Pancreas (tissue), 10 donors: ENCODE measurements around the gene NECTIN2. TPM values are rescaled to one million over a fixed set of nuclear protein-coding genes. Genes with fewer than 3 reads are reported as not detected.

Source experiments
- ATAC-seq, 4 donors: fragments of 200-7000 bp; cut with Tn5 transposase; one replicate each; pipeline versions ENCODE4 v1.8.0 to v1.9.1; 2020; ENCODE audit warnings: mild to moderate bottlenecking in 4 of 4, moderate library complexity in 4 of 4
- DNase-seq, 6 donors: peaks; one replicate each; pipeline ENCODE4 v3.0.0-alpha.2; 2020
- FAIRE-seq: peaks from 2 replicates; lab custom pipeline; 2012; peaks lifted over from hg19 to GRCh38; lab: Jason Lieb, UNC
- H3K27ac ChIP-seq, 4 donors: fragments of 200-600 bp; sonication (generic); 1 replicate in 3 of 4; 2 replicates in 1 of 4; pipeline versions ENCODE4 v1.5.0 to v1.8.0; 2020
- H3K27me3 ChIP-seq, 4 donors: fragments of 200-600 bp; one replicate each; pipeline ENCODE4 v1.8.0; 2021
- H3K36me3 ChIP-seq, 3 donors: fragments of 200-600 bp; sonication (generic) in 1 of 3; one replicate each; pipeline versions ENCODE4 v1.5.0 to v1.8.0; 2020 to 2021
- H3K4me1 ChIP-seq, 3 donors: fragments of 200-600 bp; one replicate each; pipeline ENCODE4 v1.8.0; 2021
- H3K4me3 ChIP-seq, 4 donors: fragments of 200-600 bp; sonication (generic) in 2 of 4; one replicate each; pipeline versions ENCODE4 v1.5.0 to v1.8.0; 2020 to 2021
- H3K9me3 ChIP-seq, 4 donors: fragments of 200-600 bp; one replicate each; pipeline ENCODE4 v1.8.0; 2021
- CTCF ChIP-seq, 4 donors: fragments of 200-600 bp; sonication (generic) in 3 of 4; IDR thresholded peaks; one replicate each; pipeline versions ENCODE4 v1.5.0 to v1.8.0; 2021; ENCODE audit warnings: antibody characterized with exemption in 4 of 4
- WGBS, 2 donors: extraction: QIAGEN DNeasy Blood & Tissue Kit; methylation state at CpG; one replicate each; pipeline ENCODE4 v1.1.7; 2013; 5-methylcytosine and 5-hydroxymethylcytosine counted together
- intact Hi-C, 3 donors: fragments of 100-400 bp; cut with DNase I; formaldehyde crosslinking; loops; one replicate each; pipeline versions ENCODE4 v1.11.1 to v1.14.2; 2022
- polyA plus RNA-seq, 2 donors: library from polyadenylated mRNA; stranded (reverse); fragments of 200-250 nt; gene quantifications; one replicate each; pipeline ENCODE4 v1.2.3, GENCODE V29; 2013
- total RNA-seq, 6 donors: library from RNA; stranded (reverse); fragmentation: NEBNext Ultra II Directional in 4 of 6; extraction: Animal tissue kit (Norgen Biotek cat#: 25700) in 4 of 6; gene quantifications; one replicate each; pipeline versions ENCODE4 v1.2.1 to v1.2.4, GENCODE V29; 2021 to 2023
- donor health status: healthy with polysubstance abuse.
- donor health status: DM: no; HTN: no; CAD: no; lungs with moderate emphysema.
- donor health status: DM: no; HTN: no; CAD: no.
- donor health status: control.
- donor health status: control.
- donor health status: Bipolar disorder and iron deficiency.
- donor health status: DM: yes; HTN: yes; CAD: no.
- donor health status: DM: no; HTN: no; CAD: no.
- donor health status: DM: no; HTN: no; CAD: no.
- donor health status: DM: yes; HTN: yes; CAD: no.

The NECTIN2 gene
- total and polyA plus RNA-seq, 8 donors, result 26.7 to 101 (median 52.7) TPM

GRCh38 chr19:44866664-44867063, 20.6 kb downstream of the NECTIN2 start:
- peaks cover 0 to 8% (median 0%) of the 10 kb centered on the region in 3 donors for H3K36me3 ChIP-seq
- intact Hi-C loops, result no loop called here

GRCh38 chr19:44867578-44867977, 21.5 kb downstream of the NECTIN2 start:
- no peak for ATAC-seq

More at GRCh38 chr19:44866664-44867063, 20.6 kb downstream of the NECTIN2 start:
- DNase-seq (no peak), FAIRE-seq (no peak), ATAC-seq (no peak)
- Histone ChIP-seq H3K4me1 (peaks cover 0 to 3% (median 0%) of the 10 kb centered on the region in 3 donors), H3K27ac (no peak overlapping the region), H3K9me3 (no peaks in the 10 kb centered on the region), H3K27me3 (no peaks in the 10 kb centered on the region), H3K4me3 (no peak overlapping the region)
- no peak for TF ChIP-seq CTCF (IDR thresholded peaks at IDR 0.05)
- WGBS, 2 donors, result 90 to 95% methylated on average over 4 of the region's 4 CpGs

GRCh38 chr19:44869733-44870470, 23.8 kb downstream of the NECTIN2 start:
- intact Hi-C loops, result no loop called here
- H3K36me3 ChIP-seq, result peaks cover 0 to 20% (median 6%) of the 10 kb centered on the region in 3 donors
- no peak overlapping the region for H3K4me3 ChIP-seq
- peaks cover 0 to 3% (median 0%) of the 10 kb centered on the region in 3 donors for H3K4me1 ChIP-seq
- H3K27me3 ChIP-seq, result no peaks in the 10 kb centered on the region
- H3K27ac ChIP-seq, result peak overlapping the region in 1 of 4 donors; percentile 48
- FAIRE-seq (no peak), ATAC-seq (peak in 3 of 4 donors; percentile 20 to 57 (median 40)), DNase-seq (peak in 2 of 6 donors; percentile 27 to 59)
- TF ChIP-seq CTCF (IDR thresholded peaks at IDR 0.05), result no peak
- no peaks in the 10 kb centered on the region for H3K9me3 ChIP-seq
- 74 to 79% methylated on average over 13 of the region's 13 CpGs for WGBS, 2 donors

More at GRCh38 chr19:44867578-44867977, 21.5 kb downstream of the NECTIN2 start:
- Histone ChIP-seq H3K27me3 (no peaks in the 10 kb centered on the region), H3K27ac (no peak overlapping the region), H3K9me3 (no peaks in the 10 kb centered on the region), H3K4me1 (peaks cover 0 to 3% (median 0%) of the 10 kb centered on the region in 3 donors), H3K36me3 (peaks cover 0 to 15% (median 3%) of the 10 kb centered on the region in 3 donors), H3K4me3 (no peak overlapping the region)
- intact Hi-C loops, result no loop called here
- WGBS, 2 donors, result 87 to 90% methylated on average over 12 of the region's 12 CpGs
- DNase-seq (peak in 1 of 6 donors; percentile 54), FAIRE-seq (no peak)
- no peak for TF ChIP-seq CTCF (IDR thresholded peaks at IDR 0.05)

- DNase-seq (peak in 1 of 6 donors; percentile 49), FAIRE-seq (no peak), ATAC-seq (no peak)
- H3K9me3 ChIP-seq, result no peaks in the 10 kb centered on the region
- WGBS, 2 donors, result 91% methylated on average over 14 of the region's 14 CpGs
- intact Hi-C loops, result no loop called here
- no peak overlapping the region for H3K27ac ChIP-seq
- H3K27me3 ChIP-seq, result no peaks in the 10 kb centered on the region
- no peak for TF ChIP-seq CTCF (IDR thresholded peaks at IDR 0.05)
- H3K4me1 ChIP-seq, result peaks cover 0 to 3% (median 0%) of the 10 kb centered on the region in 3 donors
- H3K36me3 ChIP-seq, result peaks cover 0 to 29% (median 6%) of the 10 kb centered on the region in 3 donors
- H3K4me3 ChIP-seq, result no peak overlapping the region
These were observed 25.7 kb downstream of the NECTIN2 start for GRCh38 chr19:44871809-44872208.

GRCh38 chr19:44872661-44873060, 26.6 kb downstream of the NECTIN2 start:
- 78 to 86% methylated on average over 4 of the region's 4 CpGs for WGBS, 2 donors

More at GRCh38 chr19:44872661-44873060, 26.6 kb downstream of the NECTIN2 start:
- DNase-seq, result peak in 1 of 6 donors; percentile 2
- no peak for ATAC-seq
- peak; percentile 57 for FAIRE-seq
- H3K4me3 ChIP-seq, result no peak overlapping the region
- no peak for TF ChIP-seq CTCF (IDR thresholded peaks at IDR 0.05)
- no peak overlapping the region for H3K27ac ChIP-seq
- peaks cover 0 to 3% (median 0%) of the 10 kb centered on the region in 3 donors for H3K4me1 ChIP-seq
- H3K36me3 ChIP-seq, result peaks cover 0 to 23% (median 6%) of the 10 kb centered on the region in 3 donors
- intact Hi-C loops, result no loop called here
- H3K27me3 ChIP-seq, result no peaks in the 10 kb centered on the region
- no peaks in the 10 kb centered on the region for H3K9me3 ChIP-seq
